Endodermal cell (in vitro differentiated cells): ENCODE results near the gene DPF3. TPM values are rescaled to one million over a fixed set of nuclear protein-coding genes. Genes with fewer than 3 reads are reported as not detected.

ENCODE experiments used
- DNase-seq: peaks from one replicate; pipeline ENCODE4 v3.0.0-alpha.2; 2017
- H3K27ac ChIP-seq: 2 replicates; pipeline ENCODE4 v1.5.1; 2013; ENCODE audit warnings: mild to moderate bottlenecking, low read depth, low read length, moderate library complexity
- H3K27me3 ChIP-seq: 2 replicates; pipeline ENCODE4 v1.6.1; 2013; ENCODE audit warnings: mild to moderate bottlenecking, low read length, moderate library complexity; ENCODE audit not compliant: insufficient read depth, control insufficient read depth, poor library complexity, severe bottlenecking
- H3K36me3 ChIP-seq: 2 replicates; pipeline ENCODE4 v1.7.0; 2013; ENCODE audit warnings: mild to moderate bottlenecking, low read length, moderate library complexity; ENCODE audit not compliant: control insufficient read depth, insufficient read depth
- H3K4me1 ChIP-seq: one replicate; pipeline ENCODE4 v1.7.0; 2013; ENCODE audit warnings: low read length; ENCODE audit not compliant: control insufficient read depth, insufficient read depth
- H3K4me3 ChIP-seq: 2 replicates; pipeline ENCODE4 v1.5.1; 2013; ENCODE audit warnings: mild to moderate bottlenecking, low read length, moderate library complexity
- H3K9ac ChIP-seq: 2 replicates; pipeline ENCODE4 v1.6.1; 2013; ENCODE audit warnings: mild to moderate bottlenecking, low read length, moderate library complexity; ENCODE audit not compliant: poor library complexity, severe bottlenecking; ENCODE audit errors: extremely low read depth
- H3K9me3 ChIP-seq: 2 replicates; pipeline ENCODE4 v1.6.1; 2013; ENCODE audit warnings: mild to moderate bottlenecking, low read length, moderate library complexity; ENCODE audit not compliant: control insufficient read depth
- H3K27ac Mint-ChIP-seq: 2 replicates; pipeline ENCODE4 v1.8.0; 2020; ENCODE audit warnings: mixed read lengths
- H3K27me3 Mint-ChIP-seq: 2 replicates; pipeline ENCODE4 v1.8.0; 2021; ENCODE audit warnings: mild to moderate bottlenecking, mixed read lengths; ENCODE audit not compliant: insufficient read depth
- H3K36me3 Mint-ChIP-seq: 2 replicates; pipeline ENCODE4 v1.8.0; 2020; ENCODE audit warnings: low read depth, mixed read lengths
- H3K4me1 Mint-ChIP-seq: 2 replicates; pipeline ENCODE4 v1.8.0; 2020; ENCODE audit warnings: mixed read lengths
- H3K4me3 Mint-ChIP-seq: 2 replicates; pipeline ENCODE4 v1.8.0; 2020; ENCODE audit warnings: mild to moderate bottlenecking, moderate library complexity, mixed read lengths
- H3K9me3 Mint-ChIP-seq: 2 replicates; pipeline ENCODE4 v1.8.0; 2020; ENCODE audit warnings: mild to moderate bottlenecking, mixed read lengths
- CTCF ChIP-seq: fragments of 200-600 bp; sonication (generic); conservative IDR thresholded peaks from 2 replicates; pipeline ENCODE4 v1.5.0; 2021; ENCODE audit warnings: antibody characterized with exemption, mild to moderate bottlenecking
- WGBS, 2 experiments: methylation state at CpG; one replicate each; pipeline versions ENCODE4 v1.1.5 to v1.1.7; 2013; ENCODE audit warnings: missing lambda C conversion rate in 2 of 2, mixed read lengths in 1 of 2; ENCODE audit not compliant: insufficient coverage in 1 of 2, insufficient read length in 1 of 2; 5-methylcytosine and 5-hydroxymethylcytosine counted together
- total RNA-seq, 2 donors: library from RNA; stranded (reverse); fragmentation: NEBNext Ultra II Directional in 1 of 2; extraction: Animal tissue kit (Norgen Biotek cat#: 25700) in 1 of 2; gene quantifications; 2 replicates in 1 of 2; 3 replicates in 1 of 2; pipeline ENCODE4 v1.2.1, GENCODE V29; 2021

The DPF3 gene
- total RNA-seq, 2 donors from 2014 or later = not detected

- Mint-ChIP-seq H3K4me3 (no peak overlapping the region), H3K27ac (no peak overlapping the region), H3K27me3 (peaks cover 4% of the 10 kb centered on the region), H3K36me3 (no peaks in the 10 kb centered on the region), H3K4me1 (peaks cover 9% of the 10 kb centered on the region), H3K9me3 (no peaks in the 10 kb centered on the region)
- no peak for DNase-seq
- no peaks in the 10 kb centered on the region for H3K4me1 ChIP-seq
- H3K9me3 ChIP-seq = no peaks in the 10 kb centered on the region
- no peaks in the 10 kb centered on the region for H3K27me3 ChIP-seq
- no peak for TF ChIP-seq CTCF
- H3K36me3 ChIP-seq = no peaks in the 10 kb centered on the region
- no peak overlapping the region for H3K9ac ChIP-seq
- H3K4me3 ChIP-seq = no peak overlapping the region
- H3K27ac ChIP-seq = no peak overlapping the region
- 95 to 98% methylated on average over 11 to 12 of the region's 12 CpGs for WGBS, 2 experiments
Measured at GRCh38 chr14:72839351-72839750, 54.5 kb downstream of the DPF3 start.

GRCh38 chr14:72836085-72836484, 57.8 kb downstream of the DPF3 start:
- H3K4me1 ChIP-seq = no peaks in the 10 kb centered on the region
- TF ChIP-seq CTCF = no peak
- no peak overlapping the region for H3K4me3 ChIP-seq
- no peaks in the 10 kb centered on the region for H3K9me3 ChIP-seq
- no peaks in the 10 kb centered on the region for H3K27me3 ChIP-seq
- no peak overlapping the region for H3K4me3 Mint-ChIP-seq
- H3K27me3 Mint-ChIP-seq = peaks cover 4% of the 10 kb centered on the region
- no peaks in the 10 kb centered on the region for H3K9me3 Mint-ChIP-seq
- H3K36me3 ChIP-seq = no peaks in the 10 kb centered on the region
- DNase-seq = no peak
- no peak overlapping the region for H3K27ac Mint-ChIP-seq
- no peaks in the 10 kb centered on the region for H3K36me3 Mint-ChIP-seq
- no peak overlapping the region for H3K9ac ChIP-seq
- 95 to 100% methylated on average over 1 to 4 of the region's 4 CpGs for WGBS, 2 experiments
- H3K27ac ChIP-seq = no peak overlapping the region
- H3K4me1 Mint-ChIP-seq = peaks cover 10% of the 10 kb centered on the region

GRCh38 chr14:72833174-72833573, 60.7 kb downstream of the DPF3 start:
- Mint-ChIP-seq H3K4me3 (no peak overlapping the region), H3K27ac (no peak overlapping the region), H3K36me3 (no peaks in the 10 kb centered on the region), H3K27me3 (peaks cover 1% of the 10 kb centered on the region), H3K9me3 (no peaks in the 10 kb centered on the region), H3K4me1 (peaks cover 16% of the 10 kb centered on the region)
- no peak for DNase-seq
- Histone ChIP-seq H3K27ac (no peak overlapping the region), H3K36me3 (no peaks in the 10 kb centered on the region), H3K9me3 (no peaks in the 10 kb centered on the region), H3K4me1 (no peaks in the 10 kb centered on the region), H3K4me3 (no peak overlapping the region), H3K27me3 (no peaks in the 10 kb centered on the region), H3K9ac (no peak overlapping the region)
- WGBS, 2 experiments = 96 to 97% methylated on average over 9 of the region's 9 CpGs
- no peak for TF ChIP-seq CTCF
